Muscle of leg (tissue), 11 donors: Measurements from ENCODE around the gene FBXL15. TPM values are rescaled to one million over a fixed set of nuclear protein-coding genes. Genes with fewer than 3 reads are reported as not detected.
"Not testable (repeated sequence)": the region's sequence is repeated elsewhere in the genome, so short reads cannot be mapped to it uniquely, and the experiment has no call there.

Experiments
- DNase-seq: peaks from one replicate; pipeline ENCODE4 v3.0.0; 2013
- H3K27ac ChIP-seq: one replicate; pipeline ENCODE4 v1.5.1; 2013; ENCODE audit warnings: mild to moderate bottlenecking, low read length, control low read depth
- H3K27me3 ChIP-seq: one replicate; pipeline ENCODE4 v1.6.1; 2013; ENCODE audit warnings: low read length; ENCODE audit not compliant: control insufficient read depth, insufficient read depth
- H3K36me3 ChIP-seq: one replicate; pipeline ENCODE4 v1.6.1; 2013; ENCODE audit warnings: low read length; ENCODE audit not compliant: control insufficient read depth, insufficient read depth
- H3K4me1 ChIP-seq: one replicate; pipeline ENCODE4 v1.6.1; 2013; ENCODE audit warnings: low read length; ENCODE audit not compliant: control insufficient read depth, insufficient read depth
- H3K4me3 ChIP-seq: one replicate; pipeline ENCODE4 v1.5.1; 2013; ENCODE audit warnings: low read length, control low read depth
- H3K9me3 ChIP-seq: replicated peaks from 2 replicates; pipeline ENCODE4 v1.6.1; 2013; ENCODE audit warnings: low read depth, low read length; ENCODE audit not compliant: control insufficient read depth
- WGBS: methylation state at CpG from one replicate; pipeline ENCODE4 v1.1.5; 2013; ENCODE audit warnings: missing lambda C conversion rate; ENCODE audit not compliant: insufficient coverage; 5-methylcytosine and 5-hydroxymethylcytosine counted together
- polyA plus RNA-seq, 8 donors: library from polyadenylated mRNA; unstranded; fragments of 120-200 nt; gene quantifications; one replicate each; pipeline versions ENCODE4 v1.2.1 to v1.2.3, GENCODE V29; 2013; ENCODE audit warnings: inconsistent platforms in 1 of 8, low replicate concordance in 1 of 8; ENCODE audit not compliant: insufficient read length in 8 of 8, insufficient read depth in 1 of 8
- total RNA-seq: library from RNA; stranded (reverse); fragments of 120-200 nt; gene quantifications from one replicate; pipeline ENCODE4 v1.2.4, GENCODE V29; 2013

FBXL15 gene
- total and polyA plus RNA-seq, 9 donors, result 5.3 to 9.7 (median 7.3) TPM

DNA sequence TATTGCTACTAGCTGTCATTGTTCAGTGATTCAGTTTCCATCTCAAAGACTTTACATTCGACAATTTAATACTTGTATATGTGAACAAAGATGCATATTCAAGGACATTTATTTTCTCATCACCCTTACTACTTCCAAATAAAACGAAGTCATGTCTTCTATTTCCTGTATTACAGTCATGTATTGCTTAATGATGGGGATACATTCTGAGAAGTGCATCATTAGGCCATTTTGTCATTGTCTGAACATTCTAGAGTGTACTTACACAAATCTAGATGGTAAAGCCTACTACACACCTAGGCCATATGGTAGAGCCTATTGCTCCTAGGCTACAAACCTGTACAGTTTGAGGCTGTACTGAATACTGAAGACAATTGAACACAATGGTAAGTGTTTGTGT is 24.2 kb downstream of the FBXL15 start:
- H3K27me3 ChIP-seq, result peaks cover 3% of the 10 kb centered on the region
- no peak overlapping the region for H3K27ac ChIP-seq
- WGBS, result no CpG with 5 or more reads among the region's 2 CpGs
- H3K9me3 ChIP-seq, result no peaks in the 10 kb centered on the region
- H3K36me3 ChIP-seq, result no peaks in the 10 kb centered on the region
- DNase-seq, result no peak
- peaks cover 7% of the 10 kb centered on the region for H3K4me1 ChIP-seq
- no peak overlapping the region for H3K4me3 ChIP-seq

DNA sequence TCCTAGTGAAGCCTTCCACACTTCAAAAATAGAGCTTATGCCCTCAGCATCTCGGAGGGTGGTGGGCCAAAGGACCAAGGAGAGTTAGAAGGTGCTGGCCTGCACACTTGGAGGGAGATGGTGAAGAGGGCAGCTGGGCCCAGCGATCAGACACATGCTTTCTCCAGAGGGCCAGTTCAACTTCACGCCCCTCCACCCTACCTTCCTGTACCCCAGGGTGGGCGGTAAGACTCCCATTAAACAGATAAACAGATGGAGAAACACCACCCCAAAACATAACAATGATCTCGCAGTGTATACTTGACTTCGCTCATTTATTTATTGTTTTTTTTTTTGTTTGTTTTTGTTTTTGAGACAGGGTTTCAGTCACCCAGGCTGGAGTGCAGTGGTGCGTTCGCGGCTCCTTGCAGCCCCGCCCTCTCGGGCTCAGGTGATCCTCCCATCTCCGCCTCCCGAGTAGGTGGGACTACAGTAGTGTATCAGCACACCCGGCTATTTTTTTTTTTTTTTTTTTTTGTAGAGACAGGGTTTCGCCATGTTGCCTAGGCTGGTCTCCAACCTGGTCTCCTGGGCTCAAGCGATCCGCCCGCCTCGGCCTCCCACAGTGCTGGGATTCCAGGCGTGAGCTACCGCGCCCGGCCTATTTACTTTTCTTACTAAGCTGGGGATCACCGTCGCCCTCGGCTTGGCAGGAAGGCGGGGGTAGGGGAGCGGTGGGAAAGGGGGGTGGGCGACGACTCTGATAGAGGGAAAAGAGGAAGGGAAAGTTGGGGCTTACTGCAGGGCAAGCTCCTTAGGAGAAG is 28.9 kb downstream of the FBXL15 start:
- DNase-seq, result peak; percentile 59
- H3K4me1 ChIP-seq, result peaks cover 26% of the 10 kb centered on the region
- H3K27ac ChIP-seq, result no peak overlapping the region
- no peaks in the 10 kb centered on the region for H3K9me3 ChIP-seq
- H3K27me3 ChIP-seq, result no peaks in the 10 kb centered on the region
- peak overlapping the region; percentile 72 for H3K4me3 ChIP-seq
- WGBS, result 0% methylated on average over 5 of the region's 30 CpGs
- H3K36me3 ChIP-seq, result no peaks in the 10 kb centered on the region

DNA sequence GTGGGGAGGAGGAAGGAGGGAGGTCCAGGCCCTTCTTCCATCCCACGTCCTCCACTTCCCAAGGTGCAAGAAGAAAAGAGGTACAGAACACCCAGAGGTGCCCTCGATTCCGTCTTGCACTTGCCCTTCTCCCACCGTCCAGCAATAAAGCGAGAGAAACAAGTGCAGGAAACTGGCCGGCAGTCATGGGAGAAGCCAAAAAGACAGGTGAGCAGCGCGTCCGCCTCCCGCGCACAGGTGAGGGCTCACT is 29.4 kb downstream of the FBXL15 start:
- Histone ChIP-seq H3K9me3 (no peaks in the 10 kb centered on the region), H3K36me3 (no peaks in the 10 kb centered on the region), H3K4me3 (peak overlapping the region; percentile 72), H3K27me3 (no peaks in the 10 kb centered on the region), H3K4me1 (peaks cover 26% of the 10 kb centered on the region), H3K27ac (peak overlapping the region; percentile 69)
- WGBS, result 0% methylated on average over 10 of the region's 11 CpGs
- DNase-seq, result no peak

DNA sequence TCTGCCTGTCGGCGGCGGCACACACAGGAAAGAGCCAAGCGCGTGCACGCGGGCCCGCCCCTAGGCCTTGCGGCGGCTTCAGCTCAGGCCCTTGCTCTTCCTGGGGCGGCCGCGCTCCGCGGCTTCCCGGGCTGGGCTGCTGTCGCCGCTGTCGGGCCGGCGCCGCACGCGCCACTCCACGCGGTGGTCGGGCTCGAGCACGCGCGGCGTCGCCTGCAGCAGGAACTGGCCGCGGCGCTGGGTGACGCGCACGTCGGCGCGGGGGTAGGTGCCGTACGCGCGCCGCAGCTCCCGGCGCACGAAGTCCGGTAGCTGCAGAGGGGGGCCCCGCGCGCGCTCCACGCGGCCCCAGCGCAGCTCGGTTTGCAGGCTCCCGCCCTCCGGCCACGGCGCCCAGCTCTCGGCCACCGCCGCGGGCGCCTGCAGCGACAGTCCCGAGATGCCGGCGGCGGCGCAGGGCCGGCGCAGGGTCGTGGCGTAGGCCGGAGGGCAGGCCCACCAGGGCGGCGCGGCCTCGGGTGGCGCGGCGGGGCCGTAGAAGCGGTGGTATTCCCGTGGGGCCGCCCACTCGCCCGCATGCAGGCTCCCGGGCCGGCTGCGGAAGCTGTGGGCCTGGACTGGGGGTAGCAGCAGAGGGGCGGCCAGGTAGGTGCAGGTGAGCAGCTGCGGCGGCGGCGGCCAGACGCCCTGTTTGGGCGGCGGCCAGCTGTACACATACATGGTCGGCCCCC is 29.9 kb downstream of the FBXL15 start:
- H3K4me3 ChIP-seq, result peak overlapping the region; percentile 72
- H3K27me3 ChIP-seq, result no peaks in the 10 kb centered on the region
- peak; percentile 93 for DNase-seq
- H3K4me1 ChIP-seq, result peaks cover 26% of the 10 kb centered on the region
- H3K9me3 ChIP-seq, result no peaks in the 10 kb centered on the region
- H3K36me3 ChIP-seq, result no peaks in the 10 kb centered on the region
- WGBS, result under 1% methylated on average over 104 of the region's 104 CpGs
- peak overlapping the region; percentile 69 for H3K27ac ChIP-seq

DNA sequence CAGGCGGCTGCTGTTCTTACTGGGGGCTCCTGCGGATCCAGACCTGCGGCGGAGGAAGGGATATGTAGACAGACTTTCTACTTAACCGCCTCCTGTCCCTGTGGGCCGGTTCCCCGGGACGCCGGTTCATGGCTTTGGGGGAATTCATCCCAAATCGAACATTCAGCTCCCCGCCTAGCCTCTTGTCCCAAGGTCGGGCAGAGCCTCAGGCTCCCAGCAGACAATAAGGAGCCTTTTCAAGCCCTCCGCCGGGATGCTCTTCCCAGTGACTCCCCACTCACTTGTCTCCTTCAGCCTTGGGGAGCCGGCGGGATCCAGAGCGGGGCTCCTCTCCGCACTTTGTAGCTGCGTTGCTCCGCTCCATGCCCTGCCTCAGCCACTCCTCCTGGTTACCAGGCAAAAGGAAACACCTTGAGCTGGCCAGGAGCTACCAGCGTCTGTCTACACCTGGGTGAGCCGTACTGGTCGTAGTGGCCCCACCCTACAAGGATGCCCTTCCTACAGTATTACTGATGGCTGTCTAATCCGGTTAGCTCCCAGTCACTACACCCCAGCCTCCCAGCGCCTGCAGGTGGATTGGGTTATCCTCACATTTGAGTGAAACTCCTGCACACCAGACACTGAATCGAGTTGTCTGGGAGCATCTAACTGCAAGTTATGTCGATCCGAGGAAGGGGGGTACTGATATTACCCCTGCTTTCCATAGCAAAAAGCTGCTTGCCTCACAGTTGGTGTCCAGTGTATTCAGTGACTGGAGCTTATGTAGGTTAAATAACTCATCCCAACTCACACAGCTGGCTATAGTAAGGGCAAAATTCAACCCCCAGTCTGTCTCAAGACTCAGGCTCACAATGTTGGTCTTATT is 30.7 kb downstream of the FBXL15 start, which contains the start of gene C10orf95:
Gene C10orf95, minus strand, starts transcription at position 439 of the 865 bp plus-strand sequence. CDS start 450 bp downstream, outside the sequence.
- no peak for DNase-seq
- peak within 1 kb of the TSS; percentile 72 for H3K4me3 ChIP-seq
- 13% methylated on average over 17 of the region's 28 CpGs for WGBS

DNA sequence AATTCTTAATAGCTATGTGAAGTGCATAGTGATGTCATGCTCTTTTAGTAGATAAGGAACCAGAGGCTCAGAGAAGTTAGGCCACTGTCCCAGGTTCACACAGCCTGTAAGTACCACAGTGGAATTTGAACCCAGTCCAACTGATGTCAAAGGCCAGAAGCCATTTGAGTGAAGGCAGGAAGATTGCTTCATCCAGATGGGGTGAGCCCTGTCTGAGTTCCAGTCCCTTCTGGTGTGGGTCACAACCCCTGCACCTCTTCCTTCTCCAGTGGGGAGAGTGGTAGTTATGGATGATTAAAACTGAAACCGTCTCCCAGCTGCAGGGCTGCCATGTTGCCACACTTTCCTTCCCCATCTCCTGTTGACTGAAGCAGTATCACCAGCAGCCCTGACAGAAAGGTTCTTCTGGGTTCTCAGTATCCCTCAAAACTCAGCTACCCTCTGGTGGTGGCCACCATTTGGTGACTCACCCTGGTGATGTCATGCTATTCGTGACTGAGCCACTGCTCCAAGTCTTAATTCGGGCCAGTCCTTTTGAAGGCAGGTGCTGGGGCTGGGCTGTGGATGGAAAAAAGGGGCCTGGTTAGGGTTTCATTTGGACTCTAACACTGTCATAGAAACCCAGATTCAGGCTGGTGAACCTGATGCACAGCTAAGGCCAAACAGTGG is 32.2 kb downstream of the FBXL15 start:
- Histone ChIP-seq H3K36me3 (no peaks in the 10 kb centered on the region), H3K9me3 (no peaks in the 10 kb centered on the region), H3K27ac (peak overlapping the region; percentile 55), H3K27me3 (no peaks in the 10 kb centered on the region), H3K4me3 (no peak overlapping the region), H3K4me1 (peaks cover 26% of the 10 kb centered on the region)
- peak; percentile 54 for DNase-seq
- 13% methylated on average over 2 of the region's 3 CpGs for WGBS

More for the DNA sequence above, 30.7 kb downstream of the FBXL15 start, which contains the start of gene C10orf95:
- Histone ChIP-seq H3K27ac (peak within 1 kb of the TSS; percentile 7), H3K4me1 (peaks cover 26% of the 10 kb centered on the region), H3K9me3 (no peaks in the 10 kb centered on the region), H3K27me3 (no peaks in the 10 kb centered on the region), H3K36me3 (no peaks in the 10 kb centered on the region)

DNA sequence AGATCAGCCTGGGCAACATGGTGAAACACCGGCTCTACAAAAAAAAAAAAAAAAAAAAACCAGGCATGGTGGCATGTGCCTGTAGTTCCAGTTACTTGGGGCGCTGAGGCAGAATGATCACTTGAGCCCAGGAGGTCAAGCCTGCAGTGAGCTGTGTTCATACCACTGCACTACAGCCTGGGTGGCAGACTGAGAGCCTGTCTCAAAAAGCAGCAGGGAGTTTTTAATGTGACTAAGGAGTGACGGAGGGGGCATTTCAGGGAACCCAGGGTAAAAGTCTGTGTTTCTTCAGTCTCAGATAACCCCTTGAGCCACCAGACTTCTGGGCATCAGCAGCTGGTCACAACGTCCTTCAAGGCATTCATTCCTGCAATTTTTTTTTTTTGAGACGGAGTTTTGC is 32.9 kb downstream of the FBXL15 start:
- H3K27ac ChIP-seq, result peak overlapping the region; percentile 55
- WGBS, result 80% methylated on average over 5 of the region's 5 CpGs
- peaks cover 26% of the 10 kb centered on the region for H3K4me1 ChIP-seq
- H3K4me3 ChIP-seq, result no peak overlapping the region
- H3K36me3 ChIP-seq, result no peaks in the 10 kb centered on the region
- no peak for DNase-seq
- H3K27me3 ChIP-seq, result no peaks in the 10 kb centered on the region
- H3K9me3 ChIP-seq, result no peaks in the 10 kb centered on the region

DNA sequence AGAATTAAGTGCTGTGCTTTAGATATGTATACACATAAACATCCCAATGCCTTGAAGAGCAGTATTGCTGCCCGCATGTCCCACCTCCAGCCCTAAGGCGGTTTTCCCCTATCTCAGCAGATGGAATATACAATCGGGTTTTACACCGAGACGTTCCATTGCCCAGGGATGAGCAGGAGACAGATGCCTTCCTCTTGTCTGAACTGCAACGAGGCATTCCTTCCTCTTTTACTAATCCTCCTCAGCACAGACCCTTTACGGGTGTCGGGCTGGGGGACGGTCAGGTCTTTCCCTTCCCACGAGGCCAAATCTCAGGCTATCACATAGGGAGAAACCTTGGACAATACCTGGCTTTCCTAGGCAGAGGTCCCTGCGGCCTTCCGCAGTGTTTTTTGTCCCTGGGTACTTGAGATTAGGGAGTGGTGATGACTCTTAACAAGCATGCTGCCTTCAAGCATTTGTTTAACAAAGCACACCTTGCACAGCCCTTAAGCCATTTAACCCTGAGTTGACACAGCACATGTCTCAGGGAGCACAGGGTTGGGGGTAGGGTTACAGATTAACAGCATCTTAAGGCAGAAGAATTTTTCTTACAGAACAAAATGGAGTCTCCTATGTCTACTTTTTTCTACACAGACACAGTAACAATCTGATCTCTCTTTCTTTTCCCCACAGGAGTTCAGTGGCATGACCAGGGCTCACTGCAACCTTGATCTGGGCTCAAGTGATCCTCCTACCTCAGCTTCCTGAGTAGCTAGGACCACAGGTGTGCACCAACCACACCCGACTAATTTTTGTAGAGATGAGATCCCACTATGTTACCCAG is 34.2 kb downstream of the FBXL15 start:
- H3K9me3 ChIP-seq, H3K27ac ChIP-seq, H3K36me3 ChIP-seq, DNase-seq, H3K27me3 ChIP-seq, H3K4me3 ChIP-seq: not testable (repeated sequence)
- WGBS, result 70% methylated on average over 2 of the region's 13 CpGs
- peaks cover 19% of the 10 kb centered on the region for H3K4me1 ChIP-seq

DNA sequence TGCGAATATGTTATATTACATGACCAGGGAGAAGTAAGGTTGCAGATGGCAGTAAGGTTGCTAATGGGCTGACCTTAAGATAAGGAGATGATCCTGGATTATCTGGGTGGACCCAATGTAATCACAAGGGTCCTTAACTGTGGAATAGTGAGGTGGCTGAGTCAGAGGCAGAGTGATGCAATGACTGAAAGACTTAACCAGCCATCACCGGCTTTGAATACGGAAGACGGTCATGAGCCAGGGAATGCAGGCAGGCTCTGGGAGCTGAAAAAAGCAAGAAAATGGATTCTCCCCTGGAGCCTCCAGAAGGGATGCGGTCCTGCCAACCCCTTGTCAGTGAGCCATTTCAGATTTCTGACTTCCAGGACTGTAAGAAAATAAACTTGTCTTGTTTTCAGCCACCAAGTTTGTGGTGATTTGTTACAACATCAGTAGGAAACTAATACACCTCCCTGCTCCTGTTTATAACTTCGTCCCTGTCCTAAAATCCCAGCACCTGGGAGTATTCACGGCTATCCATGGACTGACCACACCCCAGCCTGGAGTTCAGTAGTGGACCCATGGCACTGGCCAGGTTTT is 35.3 kb downstream of the FBXL15 start:
- WGBS, result 48% methylated on average over 7 of the region's 7 CpGs
- DNase-seq, result no peak
- Histone ChIP-seq H3K27ac (no peak overlapping the region), H3K4me1 (peaks cover 19% of the 10 kb centered on the region), H3K27me3 (peaks cover 6% of the 10 kb centered on the region), H3K4me3 (no peak overlapping the region), H3K9me3 (no peaks in the 10 kb centered on the region), H3K36me3 (no peaks in the 10 kb centered on the region)
